K562 (cell line): ENCODE data around the gene GNG7. TPM values are rescaled to one million over a fixed set of nuclear protein-coding genes. Genes with fewer than 3 reads are reported as not detected.
"Not testable (repeated sequence)": the region's sequence is repeated elsewhere in the genome, so short reads cannot be mapped to it uniquely, and the experiment has no call there.

ENCODE experiments used
- ATAC-seq: fragments of 200-7000 bp; cut with Tn5 transposase; 3 replicates; pipeline ENCODE4 v1.9.1; 2020; ENCODE audit warnings: moderate library complexity
- BruUV-seq: library from RNA; stranded (reverse); fragments of 400-500 nt; replicated peaks from 2 replicates; lab custom pipeline; 2021; lab: Mats Ljungman, UMichigan
- CTCF ChIA-PET: fragments of 300-600 bp; formaldehyde crosslinking; extraction: SDS; loops from one replicate; lab custom pipeline; 2021; ENCODE audit warnings: low intra/inter-chr PET ratio; lab: Yijun Ruan, JAX
- POLR2A ChIA-PET: fragments of 300-600, 350-650 bp; sonication (Branson Sonifier 250); formaldehyde crosslinking; extraction: SDS; loops from one replicate; lab custom pipeline; 2021; ENCODE audit warnings: antibody characterized with exemption, inconsistent platforms; lab: Yijun Ruan, JAX
- DNase-seq, 4 experiments: peaks; one replicate each; pipeline versions ENCODE4 v3.0.0 to v3.0.0-alpha.2; 2011 to 2018; ENCODE audit warnings: low spot score in 3 of 4, mixed read lengths in 3 of 4; ENCODE audit errors: extremely low read depth in 1 of 4
- FAIRE-seq: peaks from 2 replicates; lab custom pipeline; 2011; peaks lifted over from hg19 to GRCh38; lab: Jason Lieb, UNC
- H2AFZ ChIP-seq: 2 replicates; pipeline ENCODE4 v1.6.0; 2011; ENCODE audit warnings: low read depth, low read length, control low read depth, inconsistent platforms
- H3K27ac ChIP-seq: fragments of 200-600 bp; 3 replicates; pipeline ENCODE4 v1.8.0; 2011; ENCODE audit warnings: low read depth, mild to moderate bottlenecking, control low read depth, inconsistent platforms, low read length, moderate library complexity, mixed read lengths; ENCODE audit errors: extremely low read depth
- H3K27me3 ChIP-seq, 2 experiments: fragments of 300-600 bp in 1 of 2; 2 replicates in 1 of 2; 3 replicates in 1 of 2; pipeline versions ENCODE4 v1.6.0 to v1.8.0; 2011; ENCODE audit warnings: inconsistent platforms in 2 of 2, low read length in 2 of 2, mild to moderate bottlenecking in 1 of 2, mixed read lengths in 1 of 2, moderate library complexity in 1 of 2; ENCODE audit not compliant: control insufficient read depth in 2 of 2, insufficient read depth in 2 of 2
- H3K36me3 ChIP-seq: fragments of 300-600 bp; 3 replicates; pipeline ENCODE4 v1.8.0; 2011; ENCODE audit warnings: mild to moderate bottlenecking, low read length, inconsistent platforms; ENCODE audit not compliant: control insufficient read depth, insufficient read depth
- H3K4me1 ChIP-seq, 2 experiments: fragments of 200-600 bp in 1 of 2; replicated peaks in 1 of 2; 2 replicates in 1 of 2; 3 replicates in 1 of 2; pipeline versions ENCODE4 v1.5.1 to v1.8.0; 2011; ENCODE audit warnings: inconsistent platforms in 2 of 2, low read length in 2 of 2, mild to moderate bottlenecking in 1 of 2, mixed read lengths in 1 of 2, moderate library complexity in 1 of 2; ENCODE audit not compliant: control insufficient read depth in 2 of 2, insufficient read depth in 2 of 2
- H3K4me2 ChIP-seq: 2 replicates; pipeline ENCODE4 v1.6.1; 2011; ENCODE audit warnings: low read length, control low read depth, inconsistent platforms, mixed read lengths; ENCODE audit not compliant: insufficient read depth
- H3K4me3 ChIP-seq: fragments of 200-600 bp; sonication (generic), shearing (Covaris generic); 2 replicates; pipeline ENCODE4 v1.5.1; 2016; ENCODE audit warnings: control low read depth, inconsistent platforms
- H3K79me2 ChIP-seq: fragments of 200-600 bp; 3 replicates; pipeline ENCODE4 v1.8.0; 2011; ENCODE audit warnings: low read length, inconsistent platforms; ENCODE audit not compliant: control insufficient read depth, insufficient read depth
- H3K9ac ChIP-seq, 2 experiments: 2 replicates each; pipeline versions ENCODE4 v1.6.0 to v1.6.1; 2011; ENCODE audit warnings: low read depth in 2 of 2, low read length in 2 of 2, control low read depth in 1 of 2, inconsistent platforms in 1 of 2, mild to moderate bottlenecking in 1 of 2, mixed read lengths in 1 of 2; ENCODE audit not compliant: insufficient read depth in 1 of 2
- H3K9me1 ChIP-seq: one replicate; pipeline ENCODE4 v1.6.0; 2011; ENCODE audit warnings: inconsistent platforms, mild to moderate bottlenecking, low read length, moderate library complexity; ENCODE audit not compliant: control insufficient read depth, insufficient read depth
- H3K9me3 ChIP-seq: replicated peaks from 2 replicates; pipeline ENCODE4 v1.5.1; 2011; ENCODE audit warnings: low read depth, low read length, inconsistent platforms; ENCODE audit not compliant: control insufficient read depth, insufficient read depth
- H4K20me1 ChIP-seq: replicated peaks from 2 replicates; pipeline ENCODE4 v1.6.1; 2011; ENCODE audit warnings: low read length, inconsistent platforms, mixed read lengths; ENCODE audit not compliant: control insufficient read depth, insufficient read depth
- ADNP ChIP-seq: fragments of 200-800 bp; sonication (Bioruptor generic); IDR thresholded peaks from 2 replicates; pipeline ENCODE4 v1.6.1; 2016; ENCODE audit warnings: missing genetic modification characterization, missing compliant biosample characterization
- C11orf30 ChIP-seq: fragments of 450-650 bp; IDR thresholded peaks from 2 replicates; pipeline ENCODE4 v1.6.1; 2016; ENCODE audit warnings: low read depth, mild to moderate bottlenecking
- CTBP1 ChIP-seq: fragments of 450-650 bp; IDR thresholded peaks from 2 replicates; pipeline ENCODE4 v1.6.1; 2016; ENCODE audit warnings: borderline replicate concordance
- RREB1 ChIP-seq: fragments of 250-450 bp; sonication (Bioruptor Pico); IDR thresholded peaks from 2 replicates; pipeline ENCODE4 v1.4.0; 2020
- ZNF263 ChIP-seq: sonication (generic); formaldehyde crosslinking; IDR thresholded peaks from 2 replicates; pipeline ENCODE4 v1.8.0; 2022; ENCODE audit warnings: mild to moderate bottlenecking, missing genetic modification reagents, borderline replicate concordance
- ZNF316 ChIP-seq: fragments of 450-650 bp; IDR thresholded peaks from 2 replicates; pipeline ENCODE4 v1.6.1; 2016
- WGBS: fragments of 100-300 bp; shearing (Covaris generic); methylation state at CpG from one replicate; pipeline ENCODE4 v1.1.6; 2016; ENCODE audit warnings: low coverage, mixed read lengths; ENCODE audit not compliant: insufficient coverage; ENCODE audit errors: missing lambda C conversion rate; 5-methylcytosine and 5-hydroxymethylcytosine counted together
- in situ Hi-C: fragments of 300-500 bp; cut with MboI; formaldehyde crosslinking; loops from 4 replicates; pipeline ENCODE4 v1.15.0; 2018; ENCODE audit warnings: inconsistent platforms, mixed read lengths
- intact Hi-C: fragments of 100-400 bp; cut with micrococcal nuclease; formaldehyde crosslinking; loops from 2 replicates; pipeline ENCODE4 v1.14.2; 2022
- polyA plus RNA-seq, 8 experiments: library from polyadenylated mRNA; depleted of rRNA in 4 of 8; stranded (reverse) in 5 of 8; unstranded in 3 of 8; fragments of >200 nt; fragmentation: Nextera tagmentation in 2 of 8; fragmentation: Illumina TruSeq in 1 of 8; extraction: Ambion mirVana in 2 of 8; extraction: Trizol in 1 of 8; gene quantifications; 2 replicates each; pipeline versions ENCODE4 v1.2.1 to v1.2.3, GENCODE V29; 2011 to 2014; ENCODE audit warnings: inconsistent platforms in 1 of 8, missing spikeins in 1 of 8
- total RNA-seq, 7 experiments: library from RNA; depleted of rRNA in 6 of 7; stranded (reverse); fragments of >200 nt in 6 of 7; fragmentation: Illumina TruSeq in 2 of 7; extraction: Trizol in 2 of 7; gene quantifications; 2 replicates each; pipeline versions ENCODE4 v1.2.1 to v1.2.3, GENCODE V29; 2011 to 2021; ENCODE audit warnings: low replicate concordance in 1 of 7

The GNG7 gene
- total and polyA plus RNA-seq, 9 of the 15 experiments (the other 6 are each of a cell fraction or from before 2014, with no cell fraction given), result 0.01 to 0.20 (median 0.06) TPM; not detected in 1

GRCh38 chr19:2506656-2507055 is 195.8 kb downstream of the GNG7 start:
- H2AFZ ChIP-seq, result peak overlapping the region; percentile 96
- 0 out of 3 replicates have a peak overlapping the region, but pooled peaks have one; percentile 47 for H3K27ac ChIP-seq
- intact Hi-C loops, H3K9me3 ChIP-seq, H3K9ac ChIP-seq, DNase-seq, H3K27me3 ChIP-seq, ATAC-seq, H4K20me1 ChIP-seq, in situ Hi-C loops, H3K4me2 ChIP-seq, H3K9me1 ChIP-seq, FAIRE-seq, BruUV-seq, H3K36me3 ChIP-seq, H3K79me2 ChIP-seq, H3K4me3 ChIP-seq: not testable (repeated sequence)
- TF ChIP-seq ADNP (tag) (peak; percentile 17; the same call in 1 of the 2 replicates), C11orf30 (peak; percentile 33; the same call in 1 of the 2 replicates), ZNF316 (peak; percentile 7; the same call in 1 of the 2 replicates)
- POLR2A ChIA-PET, result interaction anchor here (1.3 to 1.7 kb wide), 2 partner anchors 10 to 30 kb away, joined by 5 to 7 read pairs; partner anchors contain the start of gene GADD45B
- WGBS, result 61% methylated on average over 8 of the region's 8 CpGs
- CTCF ChIA-PET, result interaction anchor here (0.7 kb wide), 1 partner anchor 979 kb away, joined by 4 read pairs; no protein-coding TSS in a partner anchor
- peaks cover 8 to 14% of the 10 kb centered on the region in 2 experiments; a peak in 4 of 5 replicates for H3K4me1 ChIP-seq

GRCh38 chr19:2503521-2504109 is 198.9 kb downstream of the GNG7 start:
- FAIRE-seq (peak; percentile 58), DNase-seq (peak in 3 of 4 experiments; percentile 41 to 50 (median 43)), ATAC-seq (peak; percentile 72)
- Histone ChIP-seq H3K9me1 (no peaks in the 10 kb centered on the region), H3K9ac (peak overlapping the region in 1 of 2 experiments; percentile 84; a peak in 2 of 4 replicates), H3K9me3 (no peaks in the 10 kb centered on the region), H3K4me3 (no peak overlapping the region), H3K27me3 (peaks cover 10 to 28% of the 10 kb centered on the region in 2 experiments), H4K20me1 (no peaks in the 10 kb centered on the region), H3K36me3 (no peaks in the 10 kb centered on the region), H3K27ac (peak overlapping the region; percentile 28; the same call in 2 of the 3 replicates), H3K79me2 (no peaks in the 10 kb centered on the region), H2AFZ (peak overlapping the region; percentile 81), H3K4me1 (peaks cover 5 to 8% of the 10 kb centered on the region in 2 experiments; a peak in 4 of 5 replicates), H3K4me2 (no peak overlapping the region)
- ChIA-PET POLR2A (interaction anchor here (2.6 kb wide), 1 partner anchor 27 kb away, joined by 9 read pairs; the partner anchor contains the start of gene GADD45B), CTCF (no interaction called here)
- no TSS peak for BruUV-seq
- 15% methylated on average over 21 of the region's 21 CpGs for WGBS
- intact Hi-C loops (no loop called here), in situ Hi-C loops (no loop called here)
- TF ChIP-seq CTBP1 (peak; percentile 43; the same call in 1 of the 2 replicates), RREB1 (CRISPR knock-in tag) (no peak), ZNF263 (CRISPR knock-in tag) (no peak)
